Mesendoderm (in vitro differentiated cells): ENCODE measurements around the gene SLC49A3.

Experiments
- DNase-seq: peaks from one replicate; pipeline ENCODE4 v3.0.0; 2013
- H2AK5ac ChIP-seq: 2 replicates; pipeline ENCODE4 v1.6.1; 2013; ENCODE audit warnings: low read length, inconsistent platforms
- H2BK120ac ChIP-seq: 2 replicates; pipeline ENCODE4 v1.6.1; 2013; ENCODE audit warnings: low read depth, mild to moderate bottlenecking, low read length, moderate library complexity, mixed read lengths
- H2BK15ac ChIP-seq: replicated peaks from 2 replicates; pipeline ENCODE4 v1.6.1; 2013; ENCODE audit warnings: low read depth, mild to moderate bottlenecking, moderate library complexity
- H2BK5ac ChIP-seq: 2 replicates; pipeline ENCODE4 v1.6.1; 2013; ENCODE audit warnings: low read length, inconsistent platforms
- H3K18ac ChIP-seq: 2 replicates; pipeline ENCODE4 v1.6.1; 2013; ENCODE audit warnings: mild to moderate bottlenecking, low read length, mixed read lengths
- H3K23ac ChIP-seq: one replicate; pipeline ENCODE4 v1.6.1; 2013; ENCODE audit warnings: low read length
- H3K27ac ChIP-seq: 2 replicates; pipeline ENCODE4 v1.5.1; 2013; ENCODE audit warnings: low read depth, mild to moderate bottlenecking, inconsistent platforms, low read length, moderate library complexity
- H3K27me3 ChIP-seq: 2 replicates; pipeline ENCODE4 v1.6.1; 2013; ENCODE audit warnings: low read length, control low read depth, mild to moderate bottlenecking, inconsistent platforms; ENCODE audit not compliant: insufficient read depth, poor library complexity
- H3K36me3 ChIP-seq: 2 replicates; pipeline ENCODE4 v1.6.1; 2013; ENCODE audit warnings: low read length, inconsistent platforms; ENCODE audit not compliant: control insufficient read depth, insufficient read depth
- H3K4ac ChIP-seq: one replicate; pipeline ENCODE4 v1.6.1; 2013; ENCODE audit warnings: low read depth, mild to moderate bottlenecking, low read length, moderate library complexity
- H3K4me1 ChIP-seq: 2 replicates; pipeline ENCODE4 v1.6.1; 2013; ENCODE audit warnings: low read depth, low read length, inconsistent platforms; ENCODE audit not compliant: control insufficient read depth
- H3K4me2 ChIP-seq: 2 replicates; pipeline ENCODE4 v1.6.1; 2013; ENCODE audit warnings: low read length
- H3K4me3 ChIP-seq: 2 replicates; pipeline ENCODE4 v1.5.1; 2013; ENCODE audit warnings: mild to moderate bottlenecking, low read length
- H3K56ac ChIP-seq: one replicate; pipeline ENCODE4 v1.6.1; 2013; ENCODE audit warnings: low read length
- H3K79me1 ChIP-seq: 2 replicates; pipeline ENCODE4 v1.6.1; 2013; ENCODE audit warnings: low read length, inconsistent platforms
- H3K79me2 ChIP-seq: 2 replicates; pipeline ENCODE4 v1.6.1; 2013; ENCODE audit warnings: mild to moderate bottlenecking, low read length; ENCODE audit not compliant: control insufficient read depth, insufficient read depth
- H3K9ac ChIP-seq: 2 replicates; pipeline ENCODE4 v1.6.1; 2013; ENCODE audit warnings: low read length, inconsistent platforms
- H4K5ac ChIP-seq: one replicate; pipeline ENCODE4 v1.6.1; 2013; ENCODE audit warnings: low read length
- H4K8ac ChIP-seq: one replicate; pipeline ENCODE4 v1.6.1; 2013; ENCODE audit warnings: low read depth, mild to moderate bottlenecking, control low read depth, low read length, moderate library complexity
- WGBS: extraction: QIAGEN DNeasy Blood & Tissue Kit; methylation state at CpG from one replicate; pipeline ENCODE4 v1.1.7; 2013; ENCODE audit warnings: low lambda C conversion rate, missing lambda C conversion rate; ENCODE audit not compliant: insufficient coverage; ENCODE audit errors: extremely low coverage; 5-methylcytosine and 5-hydroxymethylcytosine counted together

Gene SLC49A3

GRCh38 chr4:679104-679481, 9.9 kb downstream of the SLC49A3 start:
- no peak overlapping the region for H4K5ac ChIP-seq
- H2AK5ac ChIP-seq: no peak overlapping the region
- no peak overlapping the region for H3K18ac ChIP-seq
- no CpG with 5 or more reads among the region's 13 CpGs for WGBS
- no peak for DNase-seq
- no peaks in the 10 kb centered on the region for H3K27me3 ChIP-seq
- H3K4me3 ChIP-seq: no peak overlapping the region
- H3K23ac ChIP-seq: no peak overlapping the region
- H3K27ac ChIP-seq: no peak overlapping the region
- H3K79me2 ChIP-seq: no peaks in the 10 kb centered on the region
- H3K9ac ChIP-seq: no peak overlapping the region
- no peak overlapping the region for H2BK5ac ChIP-seq
- no peak overlapping the region for H3K4ac ChIP-seq
- no peaks in the 10 kb centered on the region for H3K36me3 ChIP-seq
- H4K8ac ChIP-seq: no peak overlapping the region
- no peak overlapping the region for H3K56ac ChIP-seq
- H3K79me1 ChIP-seq: peaks cover 2% of the 10 kb centered on the region
- no peak overlapping the region for H3K4me2 ChIP-seq
- H2BK120ac ChIP-seq: no peak overlapping the region
- H3K4me1 ChIP-seq: peaks cover 1% of the 10 kb centered on the region
- H2BK15ac ChIP-seq: no peak overlapping the region

GRCh38 chr4:678331-679103, 10.4 kb downstream of the SLC49A3 start:
- Histone ChIP-seq H3K18ac (no peak overlapping the region), H3K4me1 (no peaks in the 10 kb centered on the region), H3K56ac (no peak overlapping the region), H3K79me1 (peaks cover 2% of the 10 kb centered on the region), H2BK5ac (no peak overlapping the region), H3K27me3 (no peaks in the 10 kb centered on the region), H3K79me2 (peaks cover 1% of the 10 kb centered on the region), H3K23ac (no peak overlapping the region), H3K4ac (no peak overlapping the region), H2BK120ac (no peak overlapping the region), H3K4me2 (no peak overlapping the region), H2BK15ac (no peak overlapping the region), H2AK5ac (no peak overlapping the region), H3K36me3 (no peaks in the 10 kb centered on the region), H3K9ac (no peak overlapping the region), H3K4me3 (no peak overlapping the region), H4K8ac (no peak overlapping the region), H3K27ac (no peak overlapping the region), H4K5ac (no peak overlapping the region)
- no peak for DNase-seq
- WGBS: no CpG with 5 or more reads among the region's 14 CpGs

- no peaks in the 10 kb centered on the region for H3K36me3 ChIP-seq
- no peak overlapping the region for H3K18ac ChIP-seq
- H3K4me3 ChIP-seq: no peak overlapping the region
- H4K5ac ChIP-seq: no peak overlapping the region
- no peak overlapping the region for H3K4me2 ChIP-seq
- DNase-seq: no peak
- peaks cover 3% of the 10 kb centered on the region for H3K4me1 ChIP-seq
- H2BK120ac ChIP-seq: no peak overlapping the region
- no peak overlapping the region for H3K23ac ChIP-seq
- no peak overlapping the region for H2AK5ac ChIP-seq
- H3K56ac ChIP-seq: no peak overlapping the region
- H4K8ac ChIP-seq: no peak overlapping the region
- H3K4ac ChIP-seq: no peak overlapping the region
- peaks cover 6% of the 10 kb centered on the region for H3K79me2 ChIP-seq
- no peak overlapping the region for H3K9ac ChIP-seq
- no peak overlapping the region for H3K27ac ChIP-seq
- no peak overlapping the region for H2BK5ac ChIP-seq
- peaks cover 7% of the 10 kb centered on the region for H3K79me1 ChIP-seq
- H3K27me3 ChIP-seq: no peaks in the 10 kb centered on the region
- no peak overlapping the region for H2BK15ac ChIP-seq
- no CpG with 5 or more reads among the region's 26 CpGs for WGBS
Measured at GRCh38 chr4:677431-678293, 11.3 kb downstream of the SLC49A3 start.

GRCh38 chr4:676871-677235, 12.1 kb downstream of the SLC49A3 start:
- Histone ChIP-seq H3K4me2 (no peak overlapping the region), H2BK5ac (no peak overlapping the region), H3K4me3 (no peak overlapping the region), H3K79me1 (peaks cover 7% of the 10 kb centered on the region), H3K27me3 (no peaks in the 10 kb centered on the region), H3K4me1 (peaks cover 3% of the 10 kb centered on the region), H3K23ac (no peak overlapping the region), H2AK5ac (no peak overlapping the region), H3K9ac (no peak overlapping the region), H4K8ac (no peak overlapping the region), H3K27ac (no peak overlapping the region), H3K79me2 (peaks cover 6% of the 10 kb centered on the region), H2BK15ac (no peak overlapping the region), H3K36me3 (no peaks in the 10 kb centered on the region), H2BK120ac (no peak overlapping the region), H3K4ac (no peak overlapping the region), H3K18ac (no peak overlapping the region), H4K5ac (no peak overlapping the region), H3K56ac (no peak overlapping the region)
- DNase-seq: no peak
- no CpG with 5 or more reads among the region's 8 CpGs for WGBS

- Histone ChIP-seq H2BK120ac (no peak overlapping the region), H3K36me3 (peaks cover 3% of the 10 kb centered on the region), H3K27ac (no peak overlapping the region), H3K56ac (no peak overlapping the region), H3K4ac (no peak overlapping the region), H4K8ac (no peak overlapping the region), H3K79me1 (peaks cover 7% of the 10 kb centered on the region), H3K4me3 (no peak overlapping the region), H3K18ac (no peak overlapping the region), H3K4me2 (no peak overlapping the region), H3K79me2 (peaks cover 6% of the 10 kb centered on the region), H3K9ac (no peak overlapping the region), H2AK5ac (no peak overlapping the region), H2BK15ac (no peak overlapping the region), H3K27me3 (no peaks in the 10 kb centered on the region), H3K4me1 (peaks cover 3% of the 10 kb centered on the region), H4K5ac (no peak overlapping the region), H2BK5ac (no peak overlapping the region), H3K23ac (no peak overlapping the region)
- WGBS: no CpG with 5 or more reads among the region's 19 CpGs
- DNase-seq: no peak
Measured at GRCh38 chr4:675980-676870, 12.7 kb downstream of the SLC49A3 start.
